Body of pancreas (tissue), 4 donors: ENCODE data around the gene CES3. TPM values are rescaled to one million over a fixed set of nuclear protein-coding genes. Genes with fewer than 3 reads are reported as not detected.

Source experiments
- ATAC-seq: fragments of 150-250 bp; one replicate; pipeline ENCODE4 v1.9.1; 2016
- DNase-seq, 4 donors: peaks; one replicate each; pipeline ENCODE4 v3.0.0-alpha.2; 2019
- H3K27ac ChIP-seq, 4 donors: fragments of 200-600 bp; sonication (generic); 1 replicate in 3 of 4; 2 replicates in 1 of 4; pipeline versions ENCODE4 v1.5.1 to v1.6.1; 2016 to 2019; ENCODE audit warnings: mild to moderate bottlenecking in 1 of 4, mixed read lengths in 1 of 4, moderate library complexity in 1 of 4
- H3K27me3 ChIP-seq, 2 donors: fragments of 200-600 bp; sonication (generic); one replicate each; pipeline ENCODE4 v1.6.0; 2016; ENCODE audit warnings: mild to moderate bottlenecking in 1 of 2
- H3K36me3 ChIP-seq, 2 donors: fragments of 200-600 bp; sonication (generic); replicated peaks in 1 of 2; 2 replicates each; pipeline ENCODE4 v1.5.1; 2016; ENCODE audit warnings: low read depth in 2 of 2; ENCODE audit not compliant: insufficient read depth in 1 of 2
- H3K4me1 ChIP-seq: fragments of 200-600 bp; sonication (generic); one replicate; pipeline ENCODE4 v1.6.0; 2016
- H3K4me3 ChIP-seq, 2 donors: fragments of 200-600 bp; sonication (generic); 1 replicate in 1 of 2; 2 replicates in 1 of 2; pipeline ENCODE4 v1.5.1; 2016 to 2019
- H3K9me3 ChIP-seq, 3 donors: fragments of 200-600 bp; sonication (generic); 1 replicate in 2 of 3; 2 replicates in 1 of 3; pipeline ENCODE4 v1.5.1; 2016
- POLR2A ChIP-seq, 3 donors: fragments of 450-650 bp; IDR thresholded peaks; one replicate each; pipeline ENCODE4 v1.6.1; 2016; ENCODE audit warnings: antibody characterized with exemption in 3 of 3, mild to moderate bottlenecking in 2 of 3
- WGBS, 2 donors: methylation state at CpG; one replicate each; pipeline ENCODE4 v1.1.5; 2017; 5-methylcytosine and 5-hydroxymethylcytosine counted together
- intact Hi-C: fragments of 100-400 bp; cut with DNase I; formaldehyde crosslinking; loops from one replicate; pipeline ENCODE4 v1.15.1; 2023
- total RNA-seq, 2 donors: library from RNA; depleted of rRNA; stranded (reverse); fragments of >200 nt; gene quantifications; one replicate each; pipeline ENCODE4 v1.1.0, GENCODE V29; 2016
- TF ChIP-seq, protein P1 (sequence below), 7 experiments: fragments of 450-650 bp in 4 of 7; fragments of 200-600 bp in 3 of 7; sonication (generic) in 3 of 7; IDR thresholded peaks; one replicate each; pipeline ENCODE4 v1.5.1; 2016 to 2019; ENCODE audit warnings: antibody characterized with exemption in 7 of 7

CES3 gene
- total RNA-seq, 2 donors from 2014 or later, result 5.2 to 5.6 TPM

DNA sequence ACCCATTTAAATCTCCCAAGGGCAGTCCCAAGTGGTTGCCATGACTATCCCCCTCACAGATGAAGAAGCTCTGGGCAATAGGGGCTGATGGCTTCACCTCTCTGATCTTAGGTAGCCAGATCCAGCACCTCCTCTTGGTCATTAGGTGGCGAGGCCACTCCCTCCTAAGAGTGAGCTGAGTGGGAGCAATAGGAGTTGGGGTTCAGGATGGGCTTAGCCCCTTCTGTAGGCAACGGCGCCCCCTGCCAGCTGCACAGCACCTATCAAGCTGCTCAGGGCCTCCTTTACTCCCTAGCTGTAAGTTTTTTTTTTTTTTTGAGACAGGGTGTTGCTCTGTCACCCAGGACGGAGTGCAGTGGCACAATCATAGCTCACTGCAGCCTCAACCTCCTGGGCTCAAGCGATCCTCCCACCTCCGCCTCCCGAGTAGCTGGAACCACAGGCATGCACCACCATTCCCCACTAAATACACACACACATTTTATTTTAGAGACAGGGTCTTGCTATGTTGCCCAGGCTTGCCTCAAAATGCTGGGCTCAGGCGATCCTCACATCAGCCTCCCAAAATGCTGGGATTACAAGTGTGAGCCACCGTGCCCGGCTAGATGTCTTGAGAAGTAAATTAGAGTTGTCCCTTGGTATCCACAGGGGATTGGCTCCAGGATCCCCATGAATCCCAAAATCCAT, 32.2 kb upstream of the CES3 start:
- DNase-seq (no peak), ATAC-seq (no peak)
- intact Hi-C loops, result no loop called here
- Histone ChIP-seq H3K36me3 (no peaks in the 10 kb centered on the region), H3K27ac (no peak overlapping the region), H3K4me1 (peaks cover 35% of the 10 kb centered on the region), H3K4me3 (no peak overlapping the region), H3K9me3 (no peaks in the 10 kb centered on the region), H3K27me3 (peaks cover 0 to 11% of the 10 kb centered on the region in 2 donors)
- WGBS, 2 donors, result 70 to 74% methylated on average over 10 of the region's 10 CpGs
- TF ChIP-seq POLR2A (IDR thresholded peaks at IDR 0.05), result no peak
- TF ChIP-seq, protein P1, sequence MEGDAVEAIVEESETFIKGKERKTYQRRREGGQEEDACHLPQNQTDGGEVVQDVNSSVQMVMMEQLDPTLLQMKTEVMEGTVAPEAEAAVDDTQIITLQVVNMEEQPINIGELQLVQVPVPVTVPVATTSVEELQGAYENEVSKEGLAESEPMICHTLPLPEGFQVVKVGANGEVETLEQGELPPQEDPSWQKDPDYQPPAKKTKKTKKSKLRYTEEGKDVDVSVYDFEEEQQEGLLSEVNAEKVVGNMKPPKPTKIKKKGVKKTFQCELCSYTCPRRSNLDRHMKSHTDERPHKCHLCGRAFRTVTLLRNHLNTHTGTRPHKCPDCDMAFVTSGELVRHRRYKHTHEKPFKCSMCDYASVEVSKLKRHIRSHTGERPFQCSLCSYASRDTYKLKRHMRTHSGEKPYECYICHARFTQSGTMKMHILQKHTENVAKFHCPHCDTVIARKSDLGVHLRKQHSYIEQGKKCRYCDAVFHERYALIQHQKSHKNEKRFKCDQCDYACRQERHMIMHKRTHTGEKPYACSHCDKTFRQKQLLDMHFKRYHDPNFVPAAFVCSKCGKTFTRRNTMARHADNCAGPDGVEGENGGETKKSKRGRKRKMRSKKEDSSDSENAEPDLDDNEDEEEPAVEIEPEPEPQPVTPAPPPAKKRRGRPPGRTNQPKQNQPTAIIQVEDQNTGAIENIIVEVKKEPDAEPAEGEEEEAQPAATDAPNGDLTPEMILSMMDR (IDR thresholded peaks at IDR 0.05), result peak in 3 of 7 experiments; percentile 9 to 17 (median 13)

DNA sequence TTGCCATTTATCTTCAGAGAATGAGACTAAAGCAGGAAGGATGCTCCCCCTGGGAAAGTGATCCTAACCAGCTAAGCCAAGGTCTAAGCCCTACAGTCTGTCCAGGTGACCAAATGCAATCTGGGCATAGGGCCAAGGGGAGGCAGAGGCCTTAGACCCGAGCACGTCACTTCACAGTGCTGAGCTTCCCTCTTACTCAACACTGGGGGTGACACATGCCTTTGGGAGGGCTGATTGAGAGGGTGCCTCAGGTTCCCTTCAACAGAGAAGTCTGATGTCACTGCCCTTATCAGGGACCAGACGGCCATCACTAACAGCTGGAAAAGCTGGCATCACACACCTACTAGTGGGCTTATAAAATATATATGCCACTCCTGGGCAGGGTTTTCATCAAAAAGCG, 30.9 kb upstream of the CES3 start:
- 33 to 38% methylated on average over 3 to 4 of the region's 4 CpGs for WGBS, 2 donors
- Histone ChIP-seq H3K27me3 (peaks cover 0 to 6% of the 10 kb centered on the region in 2 donors), H3K27ac (no peak overlapping the region), H3K4me3 (no peak overlapping the region), H3K36me3 (no peaks in the 10 kb centered on the region), H3K9me3 (no peaks in the 10 kb centered on the region), H3K4me1 (peaks cover 29% of the 10 kb centered on the region)
- intact Hi-C loops, result no loop called here
- ATAC-seq, result no peak
- peak in 3 of 4 donors; percentile 50 to 56 (median 52) for DNase-seq
- no peak for TF ChIP-seq POLR2A (IDR thresholded peaks at IDR 0.05)
- TF ChIP-seq, protein P1 (IDR thresholded peaks at IDR 0.05), result no peak

DNA sequence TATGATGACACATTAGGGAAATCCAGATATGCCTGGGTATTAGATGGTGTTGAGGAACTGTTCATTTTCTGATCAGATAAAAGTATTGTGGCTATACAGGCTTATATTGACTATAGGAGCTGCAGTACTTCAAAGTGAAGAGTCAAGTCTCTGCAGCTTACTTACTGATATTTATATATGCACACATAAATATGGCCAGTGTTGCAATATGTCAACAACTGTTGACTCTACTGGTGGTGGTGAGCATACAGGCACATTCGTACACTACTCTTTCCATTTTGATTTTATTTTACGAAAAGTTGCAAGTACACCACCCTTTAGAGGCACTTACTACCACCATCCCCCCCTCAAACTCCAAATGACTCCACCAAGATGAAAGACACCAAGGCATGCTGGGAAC, 29.4 kb upstream of the CES3 start:
- intact Hi-C loops, result no loop called here
- ATAC-seq (no peak), DNase-seq (no peak)
- no peaks in the 10 kb centered on the region for H3K9me3 ChIP-seq
- no peaks in the 10 kb centered on the region for H3K27me3 ChIP-seq
- TF ChIP-seq, protein P1 (IDR thresholded peaks at IDR 0.05), result no peak
- no peak for TF ChIP-seq POLR2A (IDR thresholded peaks at IDR 0.05)
- WGBS, 2 donors, result 83 to 85% methylated on average over 2 of the region's 2 CpGs
- no peaks in the 10 kb centered on the region for H3K36me3 ChIP-seq
- peaks cover 31% of the 10 kb centered on the region for H3K4me1 ChIP-seq
- no peak overlapping the region for H3K27ac ChIP-seq
- H3K4me3 ChIP-seq, result no peak overlapping the region

DNA sequence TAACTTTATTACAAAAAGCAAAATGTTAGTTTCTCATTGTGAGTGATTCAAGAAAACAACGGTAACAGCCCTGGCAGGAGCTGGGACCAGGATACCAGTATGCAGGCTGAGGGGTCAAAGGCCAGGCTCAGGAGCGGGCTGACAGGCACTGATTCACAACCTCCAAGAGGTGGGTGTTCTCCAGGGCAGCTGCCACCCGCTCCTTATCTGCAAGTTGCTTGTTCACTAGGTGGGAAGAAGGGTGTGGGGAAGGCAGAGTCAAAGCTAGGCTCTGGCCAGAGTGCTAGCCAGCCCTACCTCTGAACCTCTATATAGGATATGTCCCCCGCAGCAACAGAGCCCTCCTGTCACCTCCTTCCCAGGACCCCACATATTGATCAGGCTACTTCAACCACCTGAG, 29.0 kb upstream of the CES3 start:
- Histone ChIP-seq H3K36me3 (no peaks in the 10 kb centered on the region), H3K27ac (no peak overlapping the region), H3K4me1 (peaks cover 35% of the 10 kb centered on the region), H3K9me3 (no peaks in the 10 kb centered on the region), H3K27me3 (no peaks in the 10 kb centered on the region), H3K4me3 (no peak overlapping the region)
- ATAC-seq, result no peak
- TF ChIP-seq POLR2A (IDR thresholded peaks at IDR 0.05), result no peak
- TF ChIP-seq, protein P1 (IDR thresholded peaks at IDR 0.05), result no peak
- intact Hi-C loops, result no loop called here
- DNase-seq, result no peak
- 74 to 78% methylated on average over 4 of the region's 4 CpGs for WGBS, 2 donors

DNA sequence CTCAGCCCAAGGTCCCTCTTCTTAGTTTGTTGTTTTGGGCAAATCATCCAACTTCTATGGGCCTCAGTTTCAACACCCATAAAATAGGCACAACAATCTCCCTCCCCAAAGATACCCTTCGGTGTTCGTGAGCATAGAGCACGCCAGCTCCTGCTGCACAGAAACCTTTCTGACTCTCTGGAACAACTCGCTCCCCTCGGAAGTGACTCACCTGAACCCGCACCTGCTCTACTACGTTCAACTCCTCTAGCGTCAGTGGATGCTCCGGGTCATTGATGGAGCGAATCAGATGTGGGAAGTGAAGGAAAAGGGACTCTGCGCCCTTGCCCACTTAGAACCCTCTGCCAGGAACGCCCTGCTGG, 27.3 kb upstream of the CES3 start:
- no peak for TF ChIP-seq POLR2A (IDR thresholded peaks at IDR 0.05)
- no peaks in the 10 kb centered on the region for H3K27me3 ChIP-seq
- intact Hi-C loops, result no loop called here
- no peak for ATAC-seq
- H3K9me3 ChIP-seq, result no peaks in the 10 kb centered on the region
- peak overlapping the region; percentile 91 to 92 (median 92) for H3K27ac ChIP-seq
- no peaks in the 10 kb centered on the region for H3K36me3 ChIP-seq
- DNase-seq, result no peak
- peaks cover 45% of the 10 kb centered on the region for H3K4me1 ChIP-seq
- 0% methylated on average over 7 to 12 of the region's 12 CpGs for WGBS, 2 donors
- H3K4me3 ChIP-seq, result peak overlapping the region; percentile 81 to 100
